OCI-M1 (cell line): Measurements from ENCODE around the gene CRTC3.
"Not testable (repeated sequence)": the region's sequence is repeated elsewhere in the genome, so short reads cannot be mapped to it uniquely, and the experiment has no call there.

Source experiments
- DNase-seq: peaks from one replicate; lab custom pipeline; 2025; lab: John Stamatoyannopoulos, UW

CRTC3 gene

GRCh38 chr15:90523373-90523772 lies 6.3 kb upstream of the CRTC3 start:
- DNase-seq, result no peak

- not testable (repeated sequence) for DNase-seq
These were observed 5.5 kb upstream of the CRTC3 start for GRCh38 chr15:90524018-90524803.

GRCh38 chr15:90529011-90529370 lies 732 bp upstream of the CRTC3 start:
- DNase-seq, result no peak

- DNase-seq, result peak; percentile 40
These were observed 728 bp downstream of the CRTC3 start for GRCh38 chr15:90530250-90531051.

GRCh38 chr15:90531147-90531546 lies 1.4 kb downstream of the CRTC3 start:
- DNase-seq, result peak; percentile 13

GRCh38 chr15:90535254-90535653 lies 5.5 kb downstream of the CRTC3 start:
- no peak for DNase-seq

GRCh38 chr15:90539789-90540188 lies 10.1 kb downstream of the CRTC3 start:
- no peak for DNase-seq

GRCh38 chr15:90540768-90541167 lies 11.0 kb downstream of the CRTC3 start:
- peak; percentile 68 for DNase-seq

- DNase-seq, result peak; percentile 33
These were observed 15.4 kb downstream of the CRTC3 start for GRCh38 chr15:90545095-90545494.

GRCh38 chr15:90547540-90547939 lies 17.8 kb downstream of the CRTC3 start:
- no peak for DNase-seq

- DNase-seq, result no peak
These were observed 21.2 kb downstream of the CRTC3 start for GRCh38 chr15:90550919-90551318.

GRCh38 chr15:90552162-90552928 lies 22.6 kb downstream of the CRTC3 start:
- DNase-seq, result no peak

GRCh38 chr15:90552929-90553211 lies 23.1 kb downstream of the CRTC3 start:
- DNase-seq, result no peak

GRCh38 chr15:90553248-90553745 lies 23.6 kb downstream of the CRTC3 start:
- no peak for DNase-seq

GRCh38 chr15:90557186-90558084 lies 27.7 kb downstream of the CRTC3 start:
- DNase-seq, result peak; percentile 61

- peak; percentile 89 for DNase-seq
These were observed 28.4 kb downstream of the CRTC3 start for GRCh38 chr15:90558171-90558573.

- no peak for DNase-seq
These were observed 29.4 kb downstream of the CRTC3 start for GRCh38 chr15:90559119-90559518.

GRCh38 chr15:90560229-90560776 lies 30.6 kb downstream of the CRTC3 start:
- DNase-seq, result no peak

GRCh38 chr15:90561344-90562244 lies 31.9 kb downstream of the CRTC3 start:
- peak; percentile 8 for DNase-seq

GRCh38 chr15:90562669-90563068 lies 32.9 kb downstream of the CRTC3 start:
- DNase-seq, result no peak
